Endodermal cell (in vitro differentiated cells): ENCODE results near the gene THSD8. TPM values are rescaled to one million over a fixed set of nuclear protein-coding genes. Genes with fewer than 3 reads are reported as not detected.

Experiments used
- DNase-seq: peaks from one replicate; pipeline ENCODE4 v3.0.0-alpha.2; 2017
- H3K27ac ChIP-seq: 2 replicates; pipeline ENCODE4 v1.5.1; 2013; ENCODE audit warnings: mild to moderate bottlenecking, low read depth, low read length, moderate library complexity
- H3K27me3 ChIP-seq: 2 replicates; pipeline ENCODE4 v1.6.1; 2013; ENCODE audit warnings: mild to moderate bottlenecking, low read length, moderate library complexity; ENCODE audit not compliant: insufficient read depth, control insufficient read depth, poor library complexity, severe bottlenecking
- H3K36me3 ChIP-seq: 2 replicates; pipeline ENCODE4 v1.7.0; 2013; ENCODE audit warnings: mild to moderate bottlenecking, low read length, moderate library complexity; ENCODE audit not compliant: control insufficient read depth, insufficient read depth
- H3K4me1 ChIP-seq: one replicate; pipeline ENCODE4 v1.7.0; 2013; ENCODE audit warnings: low read length; ENCODE audit not compliant: control insufficient read depth, insufficient read depth
- H3K4me3 ChIP-seq: 2 replicates; pipeline ENCODE4 v1.5.1; 2013; ENCODE audit warnings: mild to moderate bottlenecking, low read length, moderate library complexity
- H3K9ac ChIP-seq: 2 replicates; pipeline ENCODE4 v1.6.1; 2013; ENCODE audit warnings: mild to moderate bottlenecking, low read length, moderate library complexity; ENCODE audit not compliant: poor library complexity, severe bottlenecking; ENCODE audit errors: extremely low read depth
- H3K9me3 ChIP-seq: 2 replicates; pipeline ENCODE4 v1.6.1; 2013; ENCODE audit warnings: mild to moderate bottlenecking, low read length, moderate library complexity; ENCODE audit not compliant: control insufficient read depth
- H3K27ac Mint-ChIP-seq: 2 replicates; pipeline ENCODE4 v1.8.0; 2020; ENCODE audit warnings: mixed read lengths
- H3K27me3 Mint-ChIP-seq: 2 replicates; pipeline ENCODE4 v1.8.0; 2021; ENCODE audit warnings: mild to moderate bottlenecking, mixed read lengths; ENCODE audit not compliant: insufficient read depth
- H3K36me3 Mint-ChIP-seq: 2 replicates; pipeline ENCODE4 v1.8.0; 2020; ENCODE audit warnings: low read depth, mixed read lengths
- H3K4me1 Mint-ChIP-seq: 2 replicates; pipeline ENCODE4 v1.8.0; 2020; ENCODE audit warnings: mixed read lengths
- H3K4me3 Mint-ChIP-seq: 2 replicates; pipeline ENCODE4 v1.8.0; 2020; ENCODE audit warnings: mild to moderate bottlenecking, moderate library complexity, mixed read lengths
- H3K9me3 Mint-ChIP-seq: 2 replicates; pipeline ENCODE4 v1.8.0; 2020; ENCODE audit warnings: mild to moderate bottlenecking, mixed read lengths
- WGBS, 2 experiments: methylation state at CpG; one replicate each; pipeline versions ENCODE4 v1.1.5 to v1.1.7; 2013; ENCODE audit warnings: missing lambda C conversion rate in 2 of 2, mixed read lengths in 1 of 2; ENCODE audit not compliant: insufficient coverage in 1 of 2, insufficient read length in 1 of 2; 5-methylcytosine and 5-hydroxymethylcytosine counted together
- total RNA-seq, 2 donors: library from RNA; stranded (reverse); fragmentation: NEBNext Ultra II Directional in 1 of 2; extraction: Animal tissue kit (Norgen Biotek cat#: 25700) in 1 of 2; gene quantifications; 2 replicates in 1 of 2; 3 replicates in 1 of 2; pipeline ENCODE4 v1.2.1, GENCODE V29; 2021
- TF ChIP-seq, protein P1 (sequence below): fragments of 200-600 bp; sonication (generic); conservative IDR thresholded peaks from 2 replicates; pipeline ENCODE4 v1.5.0; 2021; ENCODE audit warnings: antibody characterized with exemption, mild to moderate bottlenecking

THSD8 gene
- total RNA-seq, 2 donors from 2014 or later: 34.4 to 57.4 TPM

GRCh38 chr19:12792853-12793289, 9.0 kb upstream of the THSD8 start:
- Mint-ChIP-seq H3K27ac (no peak overlapping the region), H3K4me1 (peaks cover 33% of the 10 kb centered on the region), H3K36me3 (peaks cover 4% of the 10 kb centered on the region), H3K27me3 (peaks cover 9% of the 10 kb centered on the region), H3K4me3 (peak overlapping the region; percentile 74), H3K9me3 (no peaks in the 10 kb centered on the region)
- no peaks in the 10 kb centered on the region for H3K36me3 ChIP-seq
- WGBS, 2 experiments: 2 to 3% methylated on average over 5 to 19 of the region's 22 CpGs
- no peaks in the 10 kb centered on the region for H3K9me3 ChIP-seq
- H3K9ac ChIP-seq: peak overlapping the region; percentile 89
- DNase-seq: no peak
- TF ChIP-seq, protein P1, sequence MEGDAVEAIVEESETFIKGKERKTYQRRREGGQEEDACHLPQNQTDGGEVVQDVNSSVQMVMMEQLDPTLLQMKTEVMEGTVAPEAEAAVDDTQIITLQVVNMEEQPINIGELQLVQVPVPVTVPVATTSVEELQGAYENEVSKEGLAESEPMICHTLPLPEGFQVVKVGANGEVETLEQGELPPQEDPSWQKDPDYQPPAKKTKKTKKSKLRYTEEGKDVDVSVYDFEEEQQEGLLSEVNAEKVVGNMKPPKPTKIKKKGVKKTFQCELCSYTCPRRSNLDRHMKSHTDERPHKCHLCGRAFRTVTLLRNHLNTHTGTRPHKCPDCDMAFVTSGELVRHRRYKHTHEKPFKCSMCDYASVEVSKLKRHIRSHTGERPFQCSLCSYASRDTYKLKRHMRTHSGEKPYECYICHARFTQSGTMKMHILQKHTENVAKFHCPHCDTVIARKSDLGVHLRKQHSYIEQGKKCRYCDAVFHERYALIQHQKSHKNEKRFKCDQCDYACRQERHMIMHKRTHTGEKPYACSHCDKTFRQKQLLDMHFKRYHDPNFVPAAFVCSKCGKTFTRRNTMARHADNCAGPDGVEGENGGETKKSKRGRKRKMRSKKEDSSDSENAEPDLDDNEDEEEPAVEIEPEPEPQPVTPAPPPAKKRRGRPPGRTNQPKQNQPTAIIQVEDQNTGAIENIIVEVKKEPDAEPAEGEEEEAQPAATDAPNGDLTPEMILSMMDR: no peak
- H3K4me3 ChIP-seq: peak overlapping the region; percentile 86
- no peak overlapping the region for H3K27ac ChIP-seq
- H3K4me1 ChIP-seq: peaks cover 11% of the 10 kb centered on the region
- peaks cover 9% of the 10 kb centered on the region for H3K27me3 ChIP-seq

- Histone ChIP-seq H3K4me3 (peak overlapping the region; percentile 86), H3K27me3 (peaks cover 9% of the 10 kb centered on the region), H3K9me3 (no peaks in the 10 kb centered on the region), H3K4me1 (peaks cover 10% of the 10 kb centered on the region), H3K27ac (peak overlapping the region; percentile 38), H3K9ac (peak overlapping the region; percentile 89), H3K36me3 (peaks cover 2% of the 10 kb centered on the region)
- Mint-ChIP-seq H3K9me3 (no peaks in the 10 kb centered on the region), H3K27ac (peak overlapping the region; percentile 91), H3K36me3 (peaks cover 6% of the 10 kb centered on the region), H3K27me3 (peaks cover 9% of the 10 kb centered on the region), H3K4me1 (peaks cover 30% of the 10 kb centered on the region), H3K4me3 (peak overlapping the region; percentile 74)
- DNase-seq: peak; percentile 96
- TF ChIP-seq, protein P1: no peak
- 1% methylated on average over 30 to 80 of the region's 81 CpGs for WGBS, 2 experiments
These were observed 8.3 kb upstream of the THSD8 start for GRCh38 chr19:12793290-12794195.

GRCh38 chr19:12794196-12794941, 7.5 kb upstream of the THSD8 start:
- 83 to 84% methylated on average over 3 to 7 of the region's 7 CpGs for WGBS, 2 experiments
- Histone ChIP-seq H3K9me3 (no peaks in the 10 kb centered on the region), H3K9ac (peak overlapping the region; percentile 89), H3K4me1 (peaks cover 5% of the 10 kb centered on the region), H3K27me3 (peaks cover 9% of the 10 kb centered on the region), H3K4me3 (peak overlapping the region; percentile 86), H3K27ac (no peak overlapping the region), H3K36me3 (peaks cover 10% of the 10 kb centered on the region)
- Mint-ChIP-seq H3K9me3 (no peaks in the 10 kb centered on the region), H3K27me3 (peaks cover 9% of the 10 kb centered on the region), H3K36me3 (peaks cover 10% of the 10 kb centered on the region), H3K4me1 (peaks cover 22% of the 10 kb centered on the region), H3K27ac (peak overlapping the region; percentile 53), H3K4me3 (peak overlapping the region; percentile 74)
- TF ChIP-seq, protein P1: no peak
- DNase-seq: no peak
